ENCODE data around the gene SAP30BP.

Gene SAP30BP

DNA sequence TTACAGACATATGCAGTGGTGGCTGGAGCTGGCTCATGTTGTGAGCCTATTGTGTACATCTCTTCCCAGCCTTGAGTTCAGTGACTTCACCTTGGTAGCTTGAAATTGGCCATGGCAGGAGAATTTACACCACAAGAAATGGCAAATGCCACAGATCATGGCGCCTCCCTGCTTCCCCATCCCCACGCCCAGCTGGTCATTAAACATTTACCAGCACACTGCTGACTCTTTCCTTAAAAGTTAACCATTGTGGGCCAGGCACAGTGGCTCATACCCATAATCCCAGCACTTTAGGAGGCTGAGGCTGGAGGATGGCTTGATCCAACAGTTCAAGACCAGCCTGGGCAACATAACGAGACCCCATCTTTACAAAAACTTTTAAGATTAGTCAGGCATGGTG lies 31.5 kb downstream of the SAP30BP start:
- DNase-seq (ENCODE audit: low read depth), result no peak
- TF ChIP-seq POLR2A (IDR thresholded peaks at IDR 0.05; ENCODE audit: extremely low read depth, insufficient read length), result no peak
- no peak for TF ChIP-seq MYC (IDR thresholded peaks at IDR 0.05; ENCODE audit: low read depth, low read length)
- TF ChIP-seq, protein P1, sequence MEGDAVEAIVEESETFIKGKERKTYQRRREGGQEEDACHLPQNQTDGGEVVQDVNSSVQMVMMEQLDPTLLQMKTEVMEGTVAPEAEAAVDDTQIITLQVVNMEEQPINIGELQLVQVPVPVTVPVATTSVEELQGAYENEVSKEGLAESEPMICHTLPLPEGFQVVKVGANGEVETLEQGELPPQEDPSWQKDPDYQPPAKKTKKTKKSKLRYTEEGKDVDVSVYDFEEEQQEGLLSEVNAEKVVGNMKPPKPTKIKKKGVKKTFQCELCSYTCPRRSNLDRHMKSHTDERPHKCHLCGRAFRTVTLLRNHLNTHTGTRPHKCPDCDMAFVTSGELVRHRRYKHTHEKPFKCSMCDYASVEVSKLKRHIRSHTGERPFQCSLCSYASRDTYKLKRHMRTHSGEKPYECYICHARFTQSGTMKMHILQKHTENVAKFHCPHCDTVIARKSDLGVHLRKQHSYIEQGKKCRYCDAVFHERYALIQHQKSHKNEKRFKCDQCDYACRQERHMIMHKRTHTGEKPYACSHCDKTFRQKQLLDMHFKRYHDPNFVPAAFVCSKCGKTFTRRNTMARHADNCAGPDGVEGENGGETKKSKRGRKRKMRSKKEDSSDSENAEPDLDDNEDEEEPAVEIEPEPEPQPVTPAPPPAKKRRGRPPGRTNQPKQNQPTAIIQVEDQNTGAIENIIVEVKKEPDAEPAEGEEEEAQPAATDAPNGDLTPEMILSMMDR (IDR thresholded peaks at IDR 0.05; ENCODE audit: low read depth, low read length), result no peak
- no peak for TF ChIP-seq MAX (IDR thresholded peaks at IDR 0.05; ENCODE audit: low read depth, low read length)
- no peak overlapping the region for H3K4me3 ChIP-seq (ENCODE audit: low read depth, low read length)

DNA sequence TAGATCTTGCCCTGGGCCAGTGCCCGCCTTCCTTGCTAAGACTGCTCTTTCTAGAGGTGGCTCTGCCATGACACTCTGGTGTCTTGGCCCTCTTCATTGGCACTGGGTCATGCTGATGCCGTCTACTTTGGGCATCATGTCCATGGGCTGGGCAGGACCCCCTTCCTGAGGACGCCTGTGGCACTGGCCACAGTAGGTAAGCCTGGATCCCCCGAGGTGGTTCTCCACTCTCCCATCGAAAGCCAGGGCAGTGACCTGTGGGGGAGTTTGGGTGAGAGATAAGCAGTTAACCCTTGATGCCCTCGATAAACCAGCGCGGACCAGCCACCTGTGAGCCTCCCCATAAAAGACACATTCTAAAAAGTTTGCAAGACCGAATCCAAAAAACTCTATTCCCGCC lies 34.1 kb downstream of the SAP30BP start:
- no peak overlapping the region for H3K4me3 ChIP-seq (ENCODE audit: low read depth, low read length)
- DNase-seq (ENCODE audit: low read depth), result no peak
- no peak for TF ChIP-seq MAX (IDR thresholded peaks at IDR 0.05; ENCODE audit: low read depth, low read length)
- TF ChIP-seq, protein P1 (IDR thresholded peaks at IDR 0.05; ENCODE audit: low read depth, low read length), result no peak
- no peak for TF ChIP-seq POLR2A (IDR thresholded peaks at IDR 0.05; ENCODE audit: extremely low read depth, insufficient read length)
- no peak for TF ChIP-seq MYC (IDR thresholded peaks at IDR 0.05; ENCODE audit: low read depth, low read length)

DNA sequence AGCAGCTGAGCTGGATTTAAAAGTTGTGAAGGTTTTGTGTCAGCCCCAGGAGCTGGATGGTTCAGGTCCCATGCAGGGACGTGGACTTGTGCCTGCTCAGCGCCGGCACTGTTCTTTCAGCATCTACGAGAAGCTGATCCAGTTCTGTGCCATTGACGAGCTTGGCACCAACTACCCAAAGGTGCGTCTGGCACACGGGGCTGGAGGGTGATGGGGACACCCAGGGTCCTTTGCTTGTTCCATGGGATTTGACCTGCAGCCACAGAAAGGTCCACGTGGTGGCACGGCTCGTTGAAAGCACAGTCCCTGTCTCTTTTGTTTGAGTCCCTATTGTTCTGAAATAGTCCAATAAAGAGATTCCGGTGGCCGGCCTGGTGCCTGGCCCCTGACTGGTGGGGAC lies 36.1 kb downstream of the SAP30BP start:
- H3K4me3 ChIP-seq (ENCODE audit: low read depth, low read length), result no peak overlapping the region
- no peak for DNase-seq (ENCODE audit: low read depth)
- TF ChIP-seq MAX (IDR thresholded peaks at IDR 0.05; ENCODE audit: low read depth, low read length) (no peak), POLR2A (IDR thresholded peaks at IDR 0.05; ENCODE audit: extremely low read depth, insufficient read length) (no peak), MYC (IDR thresholded peaks at IDR 0.05; ENCODE audit: low read depth, low read length) (no peak)
- TF ChIP-seq, protein P1 (IDR thresholded peaks at IDR 0.05; ENCODE audit: low read depth, low read length), result no peak

DNA sequence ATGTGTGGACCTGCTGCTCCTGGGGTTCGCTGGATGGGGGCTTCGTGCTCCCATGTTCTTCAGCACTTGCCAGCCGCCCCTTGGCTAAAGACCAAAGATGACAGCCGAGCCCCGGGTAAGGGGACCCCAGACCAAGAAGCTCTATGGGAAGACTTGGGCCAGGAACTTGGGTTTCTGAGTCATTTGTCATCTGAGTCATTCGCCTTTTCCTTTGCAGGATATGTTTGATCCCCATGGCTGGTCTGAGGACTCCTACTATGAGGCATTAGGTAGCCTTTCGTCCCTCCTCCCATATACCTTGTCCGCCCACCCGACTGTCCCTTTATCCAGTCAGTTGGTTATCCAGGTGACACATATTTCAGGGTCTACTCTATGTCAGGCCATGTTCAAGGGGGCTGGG lies 36.5 kb downstream of the SAP30BP start:
- TF ChIP-seq POLR2A (IDR thresholded peaks at IDR 0.05; ENCODE audit: extremely low read depth, insufficient read length), result no peak
- TF ChIP-seq MYC (IDR thresholded peaks at IDR 0.05; ENCODE audit: low read depth, low read length), result no peak
- TF ChIP-seq, protein P1 (IDR thresholded peaks at IDR 0.05; ENCODE audit: low read depth, low read length), result no peak
- TF ChIP-seq MAX (IDR thresholded peaks at IDR 0.05; ENCODE audit: low read depth, low read length), result no peak
- DNase-seq (ENCODE audit: low read depth), result no peak

GRCh38 chr17:75704963-75705875 lies 38.1 kb downstream of the SAP30BP start:
- TF ChIP-seq MYC (IDR thresholded peaks at IDR 0.05; ENCODE audit: low read depth, low read length), result no peak
- no peak for TF ChIP-seq POLR2A (IDR thresholded peaks at IDR 0.05; ENCODE audit: extremely low read depth, insufficient read length)
- TF ChIP-seq, protein P1 (IDR thresholded peaks at IDR 0.05; ENCODE audit: low read depth, low read length), result no peak
- no peak for TF ChIP-seq MAX (IDR thresholded peaks at IDR 0.05; ENCODE audit: low read depth, low read length)
- DNase-seq (ENCODE audit: low read depth), result no peak
- no peak overlapping the region for H3K4me3 ChIP-seq (ENCODE audit: low read depth, low read length)

More for the DNA sequence above, 36.5 kb downstream of the SAP30BP start:
- no peak overlapping the region for H3K4me3 ChIP-seq (ENCODE audit: low read depth, low read length)

Measured in NB4 (cell line).